ENCODE measurements around the gene EWSR1.
A peak's percentile ranks its signal among the peaks of the same experiment; 100 is the strongest.

EWSR1 gene

DNA sequence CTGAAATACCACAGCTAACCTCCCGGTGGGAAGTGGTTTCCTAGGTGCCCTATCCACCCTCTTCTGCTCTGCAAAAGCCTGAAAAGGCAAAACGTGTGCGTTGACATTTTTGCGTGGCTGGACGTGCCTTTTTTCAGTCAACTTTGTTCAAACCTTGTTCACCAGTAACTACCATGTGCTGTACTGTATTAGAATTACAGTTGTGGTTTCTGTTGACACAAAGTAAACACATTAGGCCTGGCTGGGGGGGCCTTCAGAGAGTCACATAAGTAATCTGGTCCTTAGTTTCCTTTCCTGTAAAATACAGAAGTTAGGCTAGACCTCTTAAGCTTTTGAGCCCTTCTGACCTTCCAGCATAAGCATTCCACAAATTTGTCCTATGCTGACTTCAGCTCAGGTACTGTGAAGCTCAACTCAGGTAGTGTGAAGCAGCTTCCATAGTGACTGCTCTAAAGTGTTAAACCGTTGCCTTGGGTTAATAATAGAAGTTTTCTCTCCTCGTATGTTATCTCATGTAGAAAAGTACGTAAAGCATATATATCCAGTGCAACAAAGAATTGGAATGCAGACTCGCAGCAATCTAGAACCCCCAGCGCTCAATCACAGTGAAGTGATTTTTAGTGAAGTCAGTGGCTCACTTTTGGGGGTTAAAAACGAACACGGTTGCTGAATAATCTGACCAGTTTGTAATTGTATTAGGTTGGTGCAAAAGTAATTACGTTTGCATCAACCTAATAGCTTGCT lies 1.8 kb downstream of the EWSR1 start:
- peak; percentile 79 for DNase-seq

DNA sequence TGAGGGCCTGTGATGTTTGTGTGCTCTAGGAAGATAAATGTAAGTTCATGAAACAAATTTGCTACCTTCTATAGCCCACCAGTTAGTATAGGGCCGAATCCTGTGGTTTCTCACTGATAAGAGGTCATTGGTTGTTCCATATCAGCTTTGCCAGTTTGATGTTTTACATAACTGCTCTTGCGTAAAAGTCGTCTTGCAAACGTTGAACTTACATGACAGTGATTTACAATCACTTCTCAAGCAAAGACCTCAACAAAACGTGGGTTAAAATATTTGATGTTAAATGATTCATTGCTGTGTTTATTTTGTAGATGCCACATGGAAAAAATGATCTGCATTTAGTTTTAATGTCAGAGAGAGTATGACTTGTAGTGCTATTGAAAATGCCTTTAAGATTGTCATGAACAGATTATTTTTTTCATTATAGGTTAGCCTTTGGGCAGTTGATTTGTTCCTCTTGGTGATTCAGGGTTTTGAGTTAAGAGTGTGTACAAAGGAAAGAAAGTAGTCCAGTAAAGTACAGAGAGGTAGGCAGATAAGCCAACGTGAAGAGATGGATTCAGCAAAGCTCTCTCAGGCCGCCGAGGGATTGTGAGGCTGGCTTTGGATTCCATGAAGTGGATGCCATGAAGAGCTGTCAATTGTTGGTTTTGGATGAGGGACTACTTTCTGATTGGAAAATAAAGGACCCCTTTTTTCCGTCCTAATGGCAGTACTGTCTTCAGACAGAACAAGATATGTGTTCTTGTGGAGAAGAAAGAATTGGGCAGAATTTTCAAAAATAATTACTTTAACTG lies 2.6 kb downstream of the EWSR1 start:
- DNase-seq = peak; percentile 64

DNA sequence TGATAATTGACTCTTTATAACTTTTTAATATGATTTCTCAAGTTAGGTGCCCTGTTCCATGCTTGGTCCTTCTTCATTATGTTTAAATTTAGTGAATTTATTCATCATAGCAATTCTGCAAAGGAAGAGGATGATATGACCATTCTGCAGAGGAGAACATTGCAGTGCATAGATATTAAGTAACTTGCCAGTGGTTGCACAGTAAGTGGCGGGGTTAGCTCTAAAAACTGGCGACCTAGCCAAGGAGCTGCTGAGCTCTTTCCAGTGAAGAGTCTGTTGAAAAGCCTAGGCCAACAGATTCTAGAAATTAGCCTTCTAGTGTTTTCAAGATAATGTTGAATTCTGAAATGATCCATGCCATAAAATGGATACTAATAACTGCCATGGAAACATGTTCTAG lies 4.6 kb downstream of the EWSR1 start:
- no peak for DNase-seq

DNA sequence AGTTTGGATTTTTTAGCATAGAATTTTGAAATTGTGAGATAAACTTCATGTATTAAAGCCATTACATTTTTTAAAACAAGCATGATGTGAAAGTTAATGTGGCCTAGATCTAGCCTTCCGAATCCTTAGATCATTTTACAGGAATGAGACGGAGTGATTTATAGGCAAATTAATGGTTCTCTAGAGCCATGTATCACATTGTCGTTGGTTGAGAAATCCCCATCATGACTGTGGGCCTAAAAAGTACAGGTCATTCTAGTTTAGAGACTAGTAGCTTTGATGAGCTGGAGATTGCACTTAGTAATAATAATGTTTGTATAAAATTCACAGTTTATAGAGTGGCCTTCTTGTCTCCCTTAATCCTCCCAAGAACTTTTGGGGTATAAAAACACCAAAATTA lies 7.1 kb downstream of the EWSR1 start:
- DNase-seq = no peak

DNA sequence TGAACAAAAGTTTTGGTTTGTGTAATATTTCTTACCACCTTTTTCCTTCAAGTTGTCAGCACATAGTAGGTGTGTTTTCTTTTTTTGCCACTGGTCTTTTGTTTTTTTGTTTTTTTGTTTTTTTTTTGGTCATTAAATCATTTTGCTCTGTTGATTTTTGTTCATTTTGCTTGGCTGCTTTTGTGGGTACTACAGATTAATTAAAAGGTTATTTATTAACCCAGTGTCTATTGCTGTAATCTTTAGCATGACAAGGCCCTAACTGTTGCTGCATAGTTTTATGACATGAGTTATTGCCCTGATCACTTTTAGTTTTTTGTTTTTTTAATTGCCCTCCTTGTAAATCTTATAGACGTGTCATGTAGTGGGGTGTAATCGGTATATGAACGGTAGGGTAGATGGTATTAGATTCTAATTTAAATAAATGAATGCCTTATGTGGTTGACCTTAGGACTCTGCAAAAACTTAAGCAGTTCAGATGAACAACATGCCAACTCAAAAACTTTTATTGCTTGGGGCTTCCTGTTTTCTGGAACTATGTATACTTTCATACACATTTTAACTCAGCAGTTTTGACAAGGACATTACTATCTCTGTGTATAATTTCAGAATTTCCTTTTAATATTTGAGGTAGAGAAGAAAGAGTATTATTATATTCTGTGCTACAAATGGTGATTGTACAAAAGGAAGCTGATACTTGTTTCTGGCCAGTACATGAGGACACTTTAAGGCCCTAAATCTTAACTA lies 7.9 kb downstream of the EWSR1 start:
- DNase-seq = no peak

DNA sequence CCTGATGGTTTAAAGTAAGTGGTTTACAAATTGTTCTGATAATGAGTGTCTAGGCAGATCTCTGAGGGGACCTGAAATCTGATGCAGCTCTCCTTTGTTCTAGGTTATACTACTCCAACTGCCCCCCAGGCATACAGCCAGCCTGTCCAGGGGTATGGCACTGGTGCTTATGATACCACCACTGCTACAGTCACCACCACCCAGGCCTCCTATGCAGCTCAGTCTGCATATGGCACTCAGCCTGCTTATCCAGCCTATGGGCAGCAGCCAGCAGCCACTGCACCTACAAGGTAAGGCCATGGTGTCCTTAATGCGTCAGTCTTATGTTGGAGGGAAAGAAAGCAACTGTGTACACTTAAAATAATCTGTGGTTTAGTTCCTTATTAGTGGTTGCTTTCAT lies 9.9 kb downstream of the EWSR1 start:
- DNase-seq = no peak

DNA sequence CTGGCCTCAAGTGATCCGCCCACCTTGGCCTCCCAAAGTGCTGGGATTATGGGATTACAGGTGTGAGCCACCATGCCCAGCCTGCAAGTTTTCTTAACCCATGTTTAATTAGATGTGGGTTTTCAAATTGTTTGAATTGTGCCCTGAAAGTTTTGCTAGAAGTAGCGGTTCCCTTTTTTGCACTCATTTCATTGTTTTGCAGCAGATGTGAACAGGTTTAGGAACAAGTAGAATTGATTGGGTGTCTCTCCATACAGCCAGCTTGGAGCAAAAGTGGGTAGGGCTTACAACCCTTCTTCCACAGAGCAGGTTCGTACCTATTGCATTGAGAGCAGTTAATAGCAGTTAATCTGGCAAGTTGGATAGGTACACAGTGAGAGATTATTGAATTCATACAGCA lies 16.1 kb downstream of the EWSR1 start:
- peak; percentile 27 for DNase-seq

DNA sequence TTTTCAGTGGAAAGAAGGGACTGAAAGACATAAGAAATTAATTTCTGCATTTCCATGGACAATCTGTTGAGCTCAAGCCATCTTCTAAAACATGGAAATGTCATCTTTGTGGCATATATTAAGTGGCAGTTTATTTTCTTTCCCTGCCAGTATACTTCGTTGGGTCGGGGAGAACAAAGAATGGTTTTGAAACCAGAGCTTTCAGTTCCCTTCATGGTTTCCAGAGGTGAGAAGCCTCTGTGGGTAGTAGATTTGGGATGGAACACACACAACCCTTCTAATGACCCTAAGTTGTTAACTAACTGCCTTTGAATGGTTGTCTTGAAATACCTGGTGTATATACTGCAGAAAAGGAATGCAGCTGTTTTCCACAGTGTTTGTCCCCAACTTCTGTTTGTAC lies 20.8 kb downstream of the EWSR1 start:
- DNase-seq = peak; percentile 42

DNA sequence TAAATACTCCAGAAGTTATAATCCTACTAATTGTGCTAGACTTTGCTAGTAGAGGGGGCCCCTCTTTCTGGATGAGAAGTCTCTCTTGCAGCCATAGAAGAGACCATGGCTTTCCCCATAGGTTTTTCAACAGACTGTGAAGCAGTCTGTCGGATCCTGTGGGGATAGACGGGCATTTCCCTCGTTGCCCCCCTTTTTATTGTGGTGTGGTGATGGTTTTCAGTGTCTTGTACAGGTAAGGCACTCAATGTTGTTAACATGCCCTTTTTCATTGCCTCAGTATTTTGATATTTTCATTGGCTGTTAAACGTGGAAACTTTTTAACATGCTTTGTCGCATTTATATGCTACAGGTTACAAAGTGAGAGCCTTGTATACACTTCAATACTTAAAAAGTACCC lies 22.0 kb downstream of the EWSR1 start:
- no peak for DNase-seq

DNA sequence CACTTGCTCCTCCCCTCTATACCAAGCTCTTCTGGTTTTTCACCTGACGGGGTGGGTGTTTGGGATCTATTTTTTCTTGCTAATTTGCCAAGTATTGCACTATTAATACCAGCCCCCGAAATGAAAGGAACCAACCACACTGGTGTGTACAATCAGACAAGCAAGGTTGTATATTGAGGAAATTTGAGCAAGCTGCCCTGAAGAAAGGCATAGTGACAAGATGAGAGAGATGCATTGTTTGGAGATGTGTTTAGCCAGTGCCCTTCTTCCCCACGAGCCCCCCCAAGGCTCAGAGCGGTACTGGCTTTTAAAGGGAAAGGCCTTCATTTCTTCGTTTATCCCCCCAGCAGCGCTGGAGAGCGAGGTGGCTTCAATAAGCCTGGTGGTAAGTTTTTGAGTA lies 23.1 kb downstream of the EWSR1 start:
- DNase-seq = no peak

DNA sequence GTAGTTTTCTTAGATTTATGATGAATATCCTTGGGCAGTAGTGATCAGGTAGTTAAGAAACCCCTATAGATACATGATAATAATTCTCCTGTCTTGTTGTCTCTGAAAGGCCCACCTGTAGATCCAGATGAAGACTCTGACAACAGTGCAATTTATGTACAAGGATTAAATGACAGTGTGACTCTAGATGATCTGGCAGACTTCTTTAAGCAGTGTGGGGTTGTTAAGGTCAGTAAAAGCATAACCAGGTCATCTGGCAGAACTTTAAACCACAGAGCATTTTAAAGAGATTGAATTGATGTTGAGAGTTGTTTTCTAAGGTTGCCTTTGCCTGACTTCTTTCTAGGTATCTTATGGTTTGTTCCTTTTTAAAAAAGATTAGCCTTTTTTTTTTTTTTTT lies 24.3 kb downstream of the EWSR1 start:
- DNase-seq = no peak

DNA sequence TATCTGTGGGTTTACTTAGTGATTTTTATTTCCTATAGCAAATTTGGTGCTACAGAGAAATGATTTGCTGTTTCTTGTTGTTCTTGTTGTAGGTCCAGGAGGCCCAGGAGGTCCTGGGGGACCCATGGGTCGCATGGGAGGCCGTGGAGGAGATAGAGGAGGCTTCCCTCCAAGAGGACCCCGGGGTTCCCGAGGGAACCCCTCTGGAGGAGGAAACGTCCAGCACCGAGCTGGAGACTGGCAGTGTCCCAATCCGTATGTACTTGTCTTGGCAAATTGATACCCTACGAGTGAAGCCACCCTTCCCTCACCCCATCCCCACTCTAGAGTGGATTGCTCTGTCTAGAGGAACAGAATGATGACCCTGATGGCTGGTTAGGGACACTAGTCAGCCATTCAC lies 30.6 kb downstream of the EWSR1 start:
- DNase-seq = no peak

DNA sequence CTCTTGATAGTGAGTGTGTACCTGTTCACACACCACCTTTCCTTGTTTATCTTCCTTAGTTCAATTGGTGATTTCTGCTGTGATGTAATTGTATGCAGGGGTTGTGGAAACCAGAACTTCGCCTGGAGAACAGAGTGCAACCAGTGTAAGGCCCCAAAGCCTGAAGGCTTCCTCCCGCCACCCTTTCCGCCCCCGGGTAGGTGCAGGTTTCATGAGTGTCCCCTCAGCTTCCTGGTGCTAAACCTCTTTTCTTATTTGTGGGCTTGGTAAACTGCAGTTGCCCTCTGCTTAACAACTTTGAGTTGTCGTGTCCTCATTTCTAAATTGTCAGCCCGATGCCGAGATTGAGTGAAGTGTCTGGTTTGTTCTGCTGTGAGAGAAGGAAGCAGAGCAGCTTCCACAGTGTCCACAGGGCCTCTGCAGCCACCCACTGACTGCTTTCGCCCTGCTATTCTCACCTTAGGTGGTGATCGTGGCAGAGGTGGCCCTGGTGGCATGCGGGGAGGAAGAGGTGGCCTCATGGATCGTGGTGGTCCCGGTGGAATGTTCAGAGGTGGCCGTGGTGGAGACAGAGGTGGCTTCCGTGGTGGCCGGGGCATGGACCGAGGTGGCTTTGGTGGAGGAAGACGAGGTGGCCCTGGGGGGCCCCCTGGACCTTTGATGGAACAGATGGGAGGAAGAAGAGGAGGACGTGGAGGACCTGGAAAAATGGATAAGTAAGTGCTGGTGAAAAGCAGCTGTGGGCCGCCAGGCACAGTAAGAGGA lies 31.2 kb downstream of the EWSR1 start:
- no peak for DNase-seq

DNA sequence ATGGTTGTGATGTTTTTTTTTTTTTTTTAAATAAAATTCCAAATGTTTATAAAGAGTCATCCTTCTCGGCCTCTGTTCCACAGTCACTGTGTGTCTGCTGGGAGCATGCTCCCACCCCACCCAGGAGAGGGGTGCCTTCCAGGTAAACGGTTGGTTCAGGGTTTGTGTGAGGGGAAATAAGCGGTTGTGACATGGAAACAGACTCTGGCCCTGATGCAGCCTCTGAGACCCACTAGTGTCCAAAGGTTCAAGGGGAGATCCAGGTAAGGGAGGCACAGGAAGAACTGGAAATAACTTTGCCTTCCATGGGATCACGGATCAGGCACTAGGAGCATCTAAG lies 32.4 kb downstream of the EWSR1 start:
- no peak for DNase-seq

DNA sequence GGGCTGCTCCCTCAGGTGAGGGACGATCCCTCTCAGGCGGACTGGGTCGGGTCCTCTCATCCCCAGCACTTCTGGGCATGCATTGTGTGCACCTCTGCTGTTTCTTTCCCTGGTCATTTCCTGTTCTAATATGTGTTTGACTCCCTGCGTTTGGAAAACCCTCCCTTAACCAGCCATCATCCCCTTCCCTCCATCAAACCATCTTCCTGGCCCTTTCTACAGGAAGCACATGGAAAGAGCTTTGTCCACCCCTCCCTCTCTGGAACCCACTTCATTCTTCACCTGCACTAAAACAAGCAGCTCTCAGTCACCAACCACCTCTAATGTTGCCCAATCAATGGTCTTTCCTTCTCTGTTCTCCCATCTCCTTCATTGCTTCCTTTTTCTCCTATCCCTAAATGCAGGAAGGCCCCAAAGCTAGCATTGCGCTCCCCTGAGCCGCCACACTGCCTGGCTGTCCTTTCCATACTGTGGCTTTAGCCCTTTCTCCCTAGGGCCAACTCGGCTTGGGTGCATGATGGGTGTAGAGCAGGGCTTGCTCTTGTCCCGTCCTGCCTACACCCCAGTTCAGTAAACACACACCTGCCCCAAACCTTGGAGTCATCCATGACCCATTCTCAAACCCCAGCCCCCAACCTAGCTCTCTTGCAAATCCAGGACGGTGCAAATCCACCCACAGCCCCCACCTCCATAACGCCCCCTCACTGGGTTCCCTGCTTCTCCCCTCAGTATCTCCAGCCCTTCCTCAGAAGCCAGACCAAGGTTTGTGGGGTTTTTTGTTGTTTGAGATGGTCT lies 32.9 kb downstream of the EWSR1 start:
- DNase-seq = no peak

DNA sequence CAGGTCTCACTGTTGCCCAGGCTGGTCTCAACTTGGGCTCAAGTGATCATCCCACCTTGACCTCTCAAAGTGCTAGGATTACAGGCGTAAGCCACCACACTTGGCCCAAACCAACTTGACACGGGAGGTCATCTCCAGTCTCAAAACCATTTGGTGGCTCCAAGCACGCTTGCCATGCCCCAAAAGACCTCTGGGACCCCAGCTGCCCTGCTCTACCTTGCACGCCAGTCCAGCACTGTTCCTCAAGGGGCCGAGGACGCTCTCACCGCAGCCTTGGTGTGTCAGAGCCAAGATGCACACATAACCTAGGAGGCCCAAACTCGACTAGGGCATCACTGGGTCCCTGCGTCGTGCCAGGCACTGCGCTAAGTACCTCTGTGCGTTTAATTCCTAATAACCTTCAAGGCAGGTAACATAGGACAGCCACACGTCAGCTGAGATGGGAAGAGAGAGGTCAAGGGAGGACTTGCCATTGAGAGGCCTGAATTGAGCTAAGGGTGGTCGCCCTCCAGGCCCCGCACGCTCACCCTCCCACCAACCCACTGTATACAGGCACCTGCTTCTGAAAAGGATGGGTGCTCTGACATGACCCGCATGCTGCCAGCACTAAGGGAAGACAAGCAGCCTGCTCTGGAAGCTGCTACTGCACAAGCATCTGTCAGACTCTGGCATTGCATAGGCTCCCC lies 33.8 kb downstream of the EWSR1 start:
- DNase-seq = no peak

DNA sequence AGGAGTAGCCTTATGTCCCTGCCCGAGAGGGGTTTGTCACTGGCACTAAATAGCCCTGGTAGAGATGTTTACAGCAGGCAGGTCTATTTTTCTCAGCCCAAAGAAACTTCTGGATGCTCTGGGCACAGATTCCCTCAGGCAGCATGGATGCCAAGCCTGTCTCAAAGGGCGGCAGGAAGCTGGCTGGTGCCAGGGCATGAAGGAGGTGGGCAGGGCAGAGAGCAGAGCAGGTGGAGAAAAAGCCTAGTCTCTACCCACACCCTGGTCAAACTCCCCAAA lies 34.3 kb downstream of the EWSR1 start:
- no peak for DNase-seq

DNA sequence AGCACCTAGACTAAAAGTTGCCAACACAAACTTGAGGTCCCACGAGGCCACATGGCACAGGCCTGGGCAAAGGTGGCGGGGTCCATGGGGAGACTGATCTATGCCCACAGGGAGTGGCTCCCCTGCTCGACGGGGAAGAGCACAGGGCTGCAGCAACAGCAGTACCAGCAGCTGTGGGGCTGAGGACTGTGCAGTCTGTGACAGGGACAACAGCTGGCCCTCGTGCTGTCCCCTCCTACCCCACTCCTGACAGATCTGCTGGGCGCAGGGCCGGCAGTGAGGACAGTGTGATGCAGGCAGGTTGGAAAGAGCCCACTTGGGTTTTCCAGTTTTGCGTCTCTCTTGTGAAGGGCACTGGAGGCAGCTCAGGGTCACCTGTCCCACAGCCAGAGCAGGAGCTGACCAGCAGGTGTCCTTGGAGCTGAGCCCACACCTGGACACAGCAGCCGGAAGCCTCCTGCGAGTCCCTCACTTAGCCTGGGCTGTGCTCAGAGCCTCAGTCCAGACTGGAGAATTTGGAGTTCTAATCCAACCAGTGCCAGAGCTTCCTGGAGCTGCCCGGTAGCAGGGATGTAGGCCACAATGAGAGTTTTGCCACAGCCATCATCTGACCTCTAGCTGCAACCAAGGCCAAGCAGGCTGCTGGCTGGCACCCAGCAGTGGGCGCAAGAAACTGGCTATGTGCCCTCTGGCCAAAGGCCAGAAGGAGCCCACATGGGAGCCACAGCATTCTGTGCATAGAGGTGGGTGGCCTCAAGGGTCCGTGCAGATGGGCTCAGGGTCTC lies 34.8 kb downstream of the EWSR1 start:
- no peak for DNase-seq

DNA sequence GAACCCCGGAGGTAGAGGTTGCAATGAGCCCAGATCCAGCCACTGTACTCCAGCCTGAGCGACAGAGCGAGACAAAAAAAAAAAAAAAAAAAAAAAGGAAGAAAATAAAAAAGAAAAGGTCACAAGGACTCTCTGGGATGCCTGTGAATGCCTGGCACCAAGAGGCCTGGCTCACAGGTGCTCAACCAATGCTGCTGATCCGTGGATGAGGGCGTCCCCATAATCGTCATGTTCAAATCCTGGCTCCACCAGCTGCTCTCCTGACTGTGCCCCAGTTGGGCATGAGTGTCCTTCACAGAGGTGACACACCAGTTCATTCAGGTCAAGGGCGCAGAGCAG lies 37.7 kb downstream of the EWSR1 start:
- DNase-seq = no peak

DNA sequence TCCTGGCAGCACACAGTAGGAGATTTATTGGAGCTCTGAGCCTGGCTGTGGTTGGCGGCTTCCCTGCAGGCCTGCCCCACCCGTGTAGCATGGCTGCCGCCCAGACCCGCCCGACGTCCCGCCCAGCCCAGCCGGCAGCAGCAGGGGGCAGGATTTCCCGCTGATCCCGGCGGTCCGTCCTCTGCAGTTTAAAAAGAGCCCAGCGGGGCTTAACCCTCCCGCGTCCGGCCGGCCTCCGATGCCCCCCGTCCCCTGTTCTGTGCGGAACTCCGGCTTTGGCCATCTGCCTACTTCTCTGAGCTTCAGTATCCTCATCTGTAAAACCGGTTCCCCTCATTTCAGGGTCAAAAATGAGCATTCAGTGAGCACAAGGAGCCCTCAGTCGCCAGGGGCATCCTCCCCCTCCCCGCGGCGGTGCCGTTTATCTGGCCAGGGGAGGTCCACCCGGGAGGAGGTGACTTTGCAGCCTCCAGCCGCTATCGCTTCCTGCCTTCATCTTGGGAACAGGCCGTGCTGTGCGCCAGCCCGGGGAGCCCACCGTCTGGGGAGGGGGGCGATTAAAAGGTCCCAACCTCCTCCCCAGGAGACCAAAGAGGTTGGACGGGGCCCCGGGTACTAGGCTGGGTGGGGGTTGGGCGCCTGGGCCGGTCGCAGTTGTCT lies 38.2 kb downstream of the EWSR1 start, which contains the start of gene GAS2L1:
Gene GAS2L1 (plus strand): TSS at position 476 of the 660 bp plus-strand sequence. CDS start 1,456 bp downstream, outside the sequence.
- DNase-seq = peak; percentile 64

Measured in MV-4-11 (cell line).